SW 1271 (cell line): ENCODE measurements around the gene UBXN10.
"Not testable (repeated sequence)": the region's sequence is repeated elsewhere in the genome, so short reads cannot be mapped to it uniquely, and the experiment has no call there.

Experiments
- DNase-seq, 2 experiments: peaks; one replicate each; lab custom pipeline; 2025; lab: John Stamatoyannopoulos, UW

Gene UBXN10

DNA sequence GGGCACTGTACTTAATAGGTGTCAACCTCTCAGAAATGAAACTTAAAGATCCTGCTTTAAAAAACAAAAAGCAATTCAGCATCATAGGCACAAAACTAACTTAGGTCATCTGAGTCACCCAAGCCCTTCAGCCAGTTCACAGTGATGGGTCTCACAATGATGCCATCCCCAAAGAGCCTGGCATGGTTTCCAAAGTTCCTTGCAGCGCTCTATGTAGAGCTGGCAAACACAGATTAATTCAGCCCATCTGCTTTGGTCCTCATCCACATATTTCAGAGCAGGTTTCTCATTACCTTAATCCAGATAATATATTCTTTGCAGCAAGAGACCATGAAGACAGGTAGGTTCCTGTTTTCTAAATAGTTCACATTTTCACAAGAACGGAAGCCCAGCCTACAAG lies 15.1 kb downstream of the UBXN10 start:
- no peak for DNase-seq

DNA sequence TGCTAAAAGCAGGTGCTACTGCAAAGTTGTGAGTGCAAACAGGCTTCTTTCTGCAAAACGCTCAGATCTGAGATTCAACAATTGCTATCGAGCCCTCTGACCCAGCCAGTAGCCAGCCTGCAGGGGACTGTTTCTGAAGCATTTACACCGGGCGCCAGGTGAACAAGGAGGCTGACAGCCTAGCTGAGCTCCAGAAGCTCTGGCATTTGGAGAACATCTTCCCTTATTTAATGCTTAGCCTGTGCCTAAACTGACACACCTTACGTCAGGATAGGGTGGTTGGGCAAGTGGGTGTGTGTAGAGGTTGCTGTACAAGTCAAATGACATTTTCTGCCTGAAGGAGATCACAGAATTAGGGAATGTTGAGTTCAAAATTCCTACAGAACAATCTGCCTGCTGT lies 16.3 kb downstream of the UBXN10 start:
- DNase-seq = no peak

DNA sequence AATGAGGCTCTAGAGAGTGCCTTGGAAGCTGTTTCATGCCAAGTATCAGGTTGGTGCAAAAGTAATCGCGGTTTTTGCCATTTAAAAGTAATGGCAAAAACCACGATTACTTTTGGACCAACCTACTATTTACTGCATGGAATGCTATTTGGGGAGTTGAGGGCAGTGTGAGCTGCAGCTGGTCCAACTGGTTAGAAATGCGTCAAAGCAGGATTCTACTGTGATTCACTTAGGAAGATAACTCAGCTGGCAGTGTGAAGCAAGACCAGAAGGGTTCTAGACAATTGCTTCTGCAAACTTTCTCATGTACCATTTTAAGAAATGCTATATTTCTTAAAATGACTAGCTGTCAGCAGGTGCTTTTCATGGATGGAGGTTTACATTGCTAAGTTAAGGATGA lies 21.6 kb downstream of the UBXN10 start:
- DNase-seq = no peak

DNA sequence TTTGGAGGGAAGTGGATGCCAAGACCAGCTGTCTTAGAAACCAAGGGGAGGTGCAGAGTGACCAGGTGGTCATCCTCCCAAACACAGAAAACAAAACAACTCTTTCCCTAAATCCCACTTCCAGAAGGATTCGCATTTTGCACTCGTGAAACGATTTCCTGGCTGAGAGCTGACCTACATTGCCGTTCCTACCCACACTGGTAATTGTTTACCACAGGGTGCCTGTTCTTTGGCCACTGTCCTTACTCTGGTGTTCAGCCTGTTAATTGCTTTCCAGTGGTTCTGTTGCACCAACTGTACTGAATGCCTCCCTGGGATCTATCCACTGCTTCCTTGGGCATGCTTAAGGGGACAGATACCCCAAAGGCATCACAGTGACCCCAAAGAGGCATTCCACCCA lies 23.6 kb downstream of the UBXN10 start:
- no peak for DNase-seq

DNA sequence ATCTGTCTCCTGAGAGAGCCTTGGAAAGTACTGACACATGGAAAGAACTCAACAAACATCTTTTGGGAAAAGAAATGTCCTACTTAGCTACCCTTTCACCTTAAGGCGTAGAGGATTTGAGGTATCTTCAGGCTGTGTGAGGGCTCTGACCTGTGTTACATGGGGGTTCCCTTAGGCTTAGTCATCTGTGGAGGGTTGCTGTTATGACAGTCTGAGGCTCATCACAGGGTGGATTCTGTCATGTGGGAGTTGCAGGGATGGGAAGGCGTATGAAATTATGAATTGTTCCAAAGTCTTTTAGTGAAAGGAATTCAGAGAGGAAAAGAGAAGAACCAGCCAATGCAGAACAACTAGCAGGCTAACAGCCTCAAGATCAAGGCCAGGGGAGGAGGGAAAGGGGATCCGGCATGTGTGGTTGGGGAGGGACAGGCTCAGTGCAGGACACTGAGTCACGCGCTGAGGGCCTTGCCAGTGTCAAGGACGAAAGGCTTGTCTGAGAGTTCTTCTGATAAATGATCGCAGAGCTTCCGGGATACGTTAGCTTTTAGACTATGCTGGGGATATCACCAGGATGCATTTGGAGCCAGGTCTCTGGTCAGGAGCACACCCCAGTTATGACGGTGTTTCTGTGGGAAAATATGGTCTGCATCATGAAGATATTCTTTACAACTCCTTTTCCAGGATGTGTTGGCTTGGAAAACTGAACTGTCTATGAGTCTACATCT lies 25.0 kb downstream of the UBXN10 start:
- no peak for DNase-seq

DNA sequence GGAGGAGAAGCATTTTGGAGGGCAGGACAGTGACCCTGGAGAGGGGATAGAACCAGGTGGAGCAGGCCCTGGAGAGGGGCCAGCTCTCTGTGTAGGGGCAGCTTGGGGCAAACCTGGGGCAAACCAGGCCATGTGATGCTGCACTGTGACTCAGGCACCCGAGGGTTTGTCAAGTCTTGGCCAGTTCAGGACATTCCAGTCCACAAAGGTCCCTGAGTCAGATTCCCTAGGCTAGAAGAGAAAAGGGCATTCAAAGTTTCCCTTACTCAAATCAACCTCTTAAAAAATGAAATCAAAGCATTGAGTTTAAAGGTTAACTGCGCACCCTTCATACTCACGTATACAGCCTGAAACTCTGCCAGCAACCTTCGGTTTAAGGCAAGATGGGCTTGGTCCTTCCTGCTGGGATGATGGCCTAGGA lies 25.6 kb downstream of the UBXN10 start:
- no peak for DNase-seq

DNA sequence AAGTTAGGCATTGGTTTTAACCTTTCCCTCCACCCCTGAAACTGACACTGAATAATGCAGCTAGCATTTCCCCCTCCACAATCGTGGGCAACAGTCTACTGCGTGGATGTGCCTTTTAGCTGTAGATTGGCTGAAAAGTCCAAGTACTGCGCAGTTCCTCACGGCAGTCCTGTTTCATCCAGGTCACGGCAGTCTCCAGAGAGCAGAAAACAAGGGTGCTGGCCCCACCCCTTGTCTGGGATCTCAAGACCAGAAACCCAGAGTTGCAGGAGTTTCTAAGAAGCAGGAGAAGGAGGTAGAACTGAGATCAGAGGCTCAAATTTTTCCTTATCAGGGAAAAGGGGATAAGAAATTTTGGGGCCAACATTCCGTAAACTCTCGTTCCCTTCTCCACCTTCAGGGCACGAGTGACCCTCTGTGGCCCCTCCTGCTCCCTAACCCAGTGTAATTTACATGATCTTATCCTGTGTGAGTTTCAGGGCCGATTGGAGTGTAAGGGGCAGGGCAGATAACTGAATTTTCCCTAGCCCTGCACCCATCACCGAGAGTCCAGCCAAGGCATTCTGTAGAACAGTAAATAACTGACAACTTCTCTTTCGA lies 26.3 kb downstream of the UBXN10 start:
- DNase-seq = no peak

DNA sequence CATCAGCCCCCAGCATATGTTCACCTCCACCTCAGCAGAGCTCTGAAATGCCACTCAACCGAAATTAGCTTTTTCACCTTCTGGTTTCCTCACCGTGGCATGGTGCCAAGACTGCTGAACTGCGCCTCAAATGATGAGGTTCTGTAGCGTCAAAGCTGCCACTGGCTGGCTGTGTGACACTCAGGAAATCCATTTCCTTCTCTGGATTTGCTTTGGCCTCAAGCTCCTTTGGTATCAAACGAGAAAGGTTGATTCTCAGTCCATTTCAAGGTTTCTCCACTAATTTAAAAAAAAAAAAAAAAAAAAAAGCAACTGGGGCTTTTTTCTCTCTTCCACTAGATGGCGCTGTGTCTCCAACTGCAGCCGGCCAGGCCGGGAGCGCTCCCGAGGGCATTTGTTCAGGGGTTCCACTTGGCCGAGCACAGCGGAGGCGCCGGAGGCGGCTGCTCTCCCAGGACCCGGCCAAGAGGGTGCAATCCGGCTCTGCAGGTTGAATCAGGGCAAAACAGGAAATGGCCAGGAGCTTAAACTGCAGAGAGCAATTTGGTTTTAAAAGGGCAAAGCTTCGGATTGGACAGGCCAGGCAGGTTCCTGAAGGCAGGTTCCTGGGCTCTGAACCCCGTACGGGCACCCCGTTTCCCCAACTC lies 26.9 kb downstream of the UBXN10 start:
- DNase-seq = peak; percentile 11 to 43

DNA sequence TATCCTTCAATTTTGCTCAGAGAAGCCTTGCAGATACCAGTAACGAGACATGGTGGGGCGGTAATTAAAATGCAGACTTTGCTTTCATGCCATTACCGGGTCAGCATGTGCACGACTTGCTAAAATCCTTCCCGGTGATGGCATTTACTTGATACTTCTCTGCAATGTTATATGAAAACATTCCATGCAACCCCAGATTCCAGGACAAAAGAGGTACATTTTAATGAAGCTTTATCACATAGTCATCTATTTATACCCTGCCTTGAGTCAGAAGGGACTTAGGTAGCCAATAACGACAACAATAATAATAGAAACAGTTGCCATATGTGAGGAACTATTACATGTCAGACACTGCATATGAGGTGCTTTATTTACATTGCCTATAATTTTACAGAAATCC lies 29.8 kb downstream of the UBXN10 start:
- DNase-seq = no peak

DNA sequence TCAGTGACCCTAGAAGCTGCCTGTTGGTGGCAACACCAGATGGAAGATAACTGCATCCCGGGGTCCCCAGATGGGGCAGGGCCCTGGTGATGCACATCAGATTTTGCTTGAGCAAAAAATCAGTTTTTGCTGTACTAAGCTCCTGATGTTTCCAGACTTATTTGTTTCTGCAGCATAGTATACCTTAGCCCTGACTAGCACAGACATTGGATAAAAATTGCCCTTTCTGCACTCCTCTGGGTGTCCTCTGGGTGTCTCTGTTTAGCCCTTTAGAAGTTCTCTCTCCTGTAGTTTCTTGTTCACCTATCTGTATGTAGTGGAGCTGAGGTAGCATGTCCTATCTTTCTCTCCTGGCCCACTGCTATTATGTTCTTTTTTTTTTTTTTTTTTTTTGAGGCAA lies 30.7 kb downstream of the UBXN10 start:
- peak in 1 of 2 experiments; percentile 2 for DNase-seq

DNA sequence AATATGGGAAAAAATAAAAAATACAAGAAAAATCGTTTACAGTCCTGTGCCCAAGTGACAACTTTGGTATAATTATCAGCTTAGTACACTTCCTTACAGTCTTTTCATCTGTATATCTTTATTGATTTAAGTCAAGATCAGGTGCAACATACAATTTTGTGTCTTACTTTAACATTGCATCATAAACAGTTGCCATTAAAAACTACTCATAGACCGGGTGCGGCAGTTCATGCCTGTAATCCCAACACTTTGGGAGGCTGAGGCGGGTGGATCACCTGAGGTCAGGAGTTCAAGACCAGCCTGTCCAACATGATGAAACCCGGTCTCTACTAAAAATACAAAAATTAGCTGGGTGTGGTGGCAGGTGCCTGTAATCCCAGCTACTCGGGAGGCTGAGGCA lies 33.2 kb downstream of the UBXN10 start:
- DNase-seq = not testable (repeated sequence)

DNA sequence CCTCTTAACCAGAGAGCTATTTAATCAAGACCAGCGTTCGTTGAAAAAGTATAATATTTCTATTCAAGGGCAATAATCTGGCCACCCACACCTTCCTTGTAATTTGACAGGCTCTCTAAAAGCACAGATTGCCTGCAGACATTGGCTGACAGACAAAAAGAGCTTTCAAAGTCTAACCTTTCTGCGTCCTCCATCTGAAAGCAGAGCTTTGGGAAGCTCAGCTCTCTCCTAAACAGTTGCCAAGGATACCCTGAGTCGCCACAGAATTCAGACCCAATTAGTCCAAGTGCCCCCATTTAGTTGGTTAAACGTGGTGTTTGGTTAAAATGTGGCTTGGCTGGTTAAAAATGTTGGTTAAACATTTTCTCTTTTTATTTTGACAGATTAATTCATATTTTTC lies 34.1 kb downstream of the UBXN10 start:
- DNase-seq = no peak

DNA sequence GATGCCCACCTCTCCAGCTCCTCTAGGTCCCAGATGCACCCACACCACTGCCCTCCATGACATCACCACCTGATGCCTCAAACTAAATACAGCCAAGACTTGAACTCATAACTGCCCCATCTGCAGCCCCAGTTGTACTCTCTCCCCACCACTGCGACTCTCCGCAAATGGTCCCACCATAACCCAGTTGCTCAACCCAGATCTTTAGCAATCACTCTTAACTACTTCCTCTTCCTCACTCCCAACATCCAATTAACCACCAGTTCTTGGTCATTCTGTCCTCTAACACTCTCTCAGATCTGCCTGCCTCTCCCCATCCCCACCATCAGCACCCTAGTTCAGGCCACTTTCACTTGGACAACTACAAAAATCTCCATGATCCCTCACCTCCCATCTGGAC lies 37.2 kb downstream of the UBXN10 start:
- no peak for DNase-seq

DNA sequence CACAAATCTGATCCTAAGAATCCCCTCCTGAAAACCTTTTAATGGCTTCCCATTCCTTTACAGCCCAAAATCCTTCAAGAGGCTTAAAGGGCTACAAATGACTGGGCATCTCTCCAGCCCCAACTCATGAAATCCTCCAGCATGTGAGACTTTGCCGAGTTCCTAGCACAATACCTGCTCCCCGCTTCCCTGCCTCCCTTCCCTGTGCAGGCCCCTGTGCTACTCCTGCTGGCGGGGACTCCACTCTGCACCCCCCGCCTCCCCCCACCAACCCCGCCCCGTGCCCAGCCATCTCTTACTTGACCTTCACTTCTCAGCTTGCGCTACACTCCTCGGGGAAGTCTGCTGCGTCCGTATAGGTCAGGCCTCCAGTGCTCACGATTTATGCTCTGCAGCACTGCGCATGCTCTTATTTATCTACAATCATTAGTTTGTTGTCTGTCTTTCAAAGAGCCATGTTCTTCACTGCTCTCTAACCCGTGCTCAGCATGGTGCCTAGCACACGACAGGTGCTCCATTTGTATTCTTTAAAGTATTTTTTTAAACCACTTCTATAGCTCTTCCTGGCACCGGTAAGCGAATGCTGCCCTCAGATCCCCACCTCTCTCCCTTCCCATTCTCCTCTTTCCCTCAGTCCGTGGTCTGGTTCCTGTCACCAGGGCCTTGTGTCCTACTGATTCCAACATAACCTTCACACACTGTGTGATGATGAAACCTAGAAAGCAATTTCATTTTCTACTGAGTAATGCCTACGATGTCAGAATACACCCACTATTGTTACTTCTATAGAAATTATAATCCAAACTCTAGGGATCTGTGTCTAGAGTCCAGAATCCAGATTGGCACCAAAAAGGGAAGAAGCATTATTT lies 37.9 kb downstream of the UBXN10 start:
- no peak for DNase-seq

DNA sequence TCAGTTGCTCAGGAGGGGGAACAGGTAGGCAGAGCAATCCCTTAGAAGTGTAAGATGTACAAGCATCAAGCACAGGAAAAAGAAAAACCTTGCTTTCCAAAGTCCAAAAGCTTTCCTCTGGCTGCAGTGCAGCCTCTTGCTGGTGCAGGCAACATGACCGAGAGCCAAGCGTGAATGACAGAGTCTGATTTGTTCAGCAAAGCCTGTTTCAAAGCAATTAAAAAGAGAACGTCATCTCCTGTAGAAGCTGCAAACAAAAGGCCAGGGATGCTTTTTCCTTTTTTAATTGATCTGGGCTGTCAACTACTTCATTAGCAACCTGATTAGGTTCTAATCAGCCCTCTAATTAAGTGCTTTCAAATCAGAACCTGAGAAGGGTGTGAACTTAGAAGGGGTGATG lies 38.6 kb downstream of the UBXN10 start:
- no peak for DNase-seq

DNA sequence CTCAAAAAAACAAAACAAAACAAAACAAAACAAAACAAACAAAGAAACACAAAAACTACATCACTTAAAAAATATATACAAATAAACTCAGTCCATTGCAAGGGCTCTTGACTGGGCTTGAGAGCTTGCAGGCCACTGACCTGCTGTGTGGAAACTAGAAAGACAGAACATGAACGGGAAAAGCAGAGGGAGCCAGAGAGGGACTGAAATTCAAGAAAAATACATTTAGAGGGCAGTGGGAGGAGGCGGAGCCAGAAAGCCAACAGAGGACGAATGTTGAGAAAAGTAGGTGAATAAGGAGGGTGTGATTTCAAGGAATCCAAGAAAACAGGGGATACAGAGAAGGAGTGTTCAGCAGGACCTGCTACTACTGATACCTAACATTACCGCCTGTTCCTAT lies 41.8 kb downstream of the UBXN10 start:
- DNase-seq = no peak

DNA sequence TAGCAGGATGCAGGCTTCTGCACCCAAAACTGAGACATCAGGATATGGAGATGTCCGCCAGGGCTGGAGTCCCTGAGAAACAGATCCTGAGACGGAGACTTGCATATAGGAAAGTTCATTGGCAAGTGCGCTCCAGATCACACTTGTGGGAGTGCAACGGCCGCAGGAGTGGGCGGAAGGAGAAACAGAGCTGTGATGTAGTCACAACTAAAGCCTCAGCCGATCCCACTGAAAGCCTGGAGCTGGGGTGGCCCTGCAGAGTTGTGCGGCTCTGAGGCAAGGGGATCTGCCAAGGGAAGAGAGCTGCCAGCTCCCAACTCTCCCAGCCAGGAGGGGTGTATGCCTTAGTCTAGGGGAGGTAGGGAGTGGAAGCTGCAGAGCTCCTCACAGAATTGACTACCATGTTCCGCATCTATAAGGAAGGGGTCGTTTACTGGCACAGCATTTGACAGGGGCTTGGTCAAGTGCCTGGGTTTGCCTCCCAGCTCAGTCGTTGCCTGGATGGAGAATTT lies 42.5 kb downstream of the UBXN10 start:
- DNase-seq = no peak

DNA sequence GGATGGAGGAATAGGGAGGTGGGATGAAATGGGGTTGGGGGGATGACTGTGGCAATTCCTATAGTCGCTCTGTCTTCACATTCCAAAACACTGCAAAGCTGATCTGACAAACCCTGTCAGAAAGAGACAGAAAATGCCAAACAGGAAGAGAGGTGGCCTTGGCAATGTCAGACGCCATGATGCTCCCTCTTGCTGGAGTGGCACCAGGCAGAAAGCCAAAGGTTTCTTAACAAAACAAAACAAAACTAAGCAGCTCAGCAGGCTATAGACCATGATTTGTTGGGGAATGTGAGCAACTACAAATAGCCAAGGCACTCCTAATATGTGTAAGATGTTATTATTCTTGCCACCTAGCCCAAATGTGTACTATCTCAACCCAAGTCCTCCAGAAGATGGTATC lies 43.3 kb downstream of the UBXN10 start:
- no peak for DNase-seq

DNA sequence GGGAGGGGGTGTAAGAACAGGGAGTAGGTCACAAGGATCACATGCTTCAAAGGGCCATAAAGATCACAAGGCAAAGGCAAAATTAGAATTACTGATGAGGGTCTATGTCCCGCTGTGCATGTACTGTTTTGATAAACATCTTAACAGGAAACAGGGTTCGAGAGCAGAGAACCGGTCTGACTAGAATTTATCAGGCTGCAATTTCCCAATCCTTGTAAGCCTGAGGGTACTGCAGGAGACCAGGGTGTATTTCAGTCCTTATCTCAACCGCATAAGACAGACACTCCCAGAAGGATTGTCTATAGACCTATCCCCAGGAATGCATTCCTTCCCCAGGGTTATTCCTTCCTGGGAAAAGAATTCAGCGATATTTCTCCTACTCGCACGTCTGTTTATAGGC lies 46.7 kb downstream of the UBXN10 start:
- DNase-seq = not testable (repeated sequence)

DNA sequence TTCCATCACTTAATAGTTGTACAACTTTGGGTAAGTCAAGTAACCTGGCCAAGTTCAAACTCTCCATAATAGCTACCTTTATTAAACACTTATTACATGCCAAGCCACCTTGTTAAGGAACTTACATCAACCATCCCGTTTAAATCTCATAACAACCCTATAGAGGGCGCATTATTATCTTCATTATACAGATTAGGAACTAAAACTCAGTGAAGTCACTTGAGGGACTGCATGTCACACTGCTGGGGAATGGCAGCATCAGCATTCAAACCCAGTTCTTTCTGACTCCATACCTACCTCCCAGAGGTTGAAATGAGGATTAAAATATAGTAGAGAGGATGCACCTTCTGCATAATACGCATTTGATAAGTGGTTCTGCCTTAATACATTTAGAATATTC lies 47.5 kb downstream of the UBXN10 start:
- DNase-seq = peak in 1 of 2 experiments; percentile 15

DNA sequence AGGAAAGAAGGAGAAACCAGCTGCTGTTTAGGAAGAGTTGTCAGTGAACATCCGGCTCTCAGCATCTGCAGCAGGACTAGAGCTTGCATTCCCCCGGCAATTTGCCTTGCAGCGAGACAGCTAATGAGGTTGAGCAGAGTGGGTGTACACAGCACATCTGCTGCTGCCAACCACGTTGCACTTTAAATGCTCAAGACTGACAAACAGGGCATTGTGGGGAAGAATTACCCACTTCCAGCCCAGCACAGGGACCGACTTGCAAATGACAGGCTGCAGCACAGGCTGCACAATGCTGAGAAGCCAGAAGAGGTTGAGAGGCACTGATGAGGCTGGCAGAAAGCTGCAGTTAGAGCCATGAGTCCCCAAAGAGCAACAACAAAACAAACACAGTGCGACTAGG lies 48.0 kb downstream of the UBXN10 start:
- no peak for DNase-seq

DNA sequence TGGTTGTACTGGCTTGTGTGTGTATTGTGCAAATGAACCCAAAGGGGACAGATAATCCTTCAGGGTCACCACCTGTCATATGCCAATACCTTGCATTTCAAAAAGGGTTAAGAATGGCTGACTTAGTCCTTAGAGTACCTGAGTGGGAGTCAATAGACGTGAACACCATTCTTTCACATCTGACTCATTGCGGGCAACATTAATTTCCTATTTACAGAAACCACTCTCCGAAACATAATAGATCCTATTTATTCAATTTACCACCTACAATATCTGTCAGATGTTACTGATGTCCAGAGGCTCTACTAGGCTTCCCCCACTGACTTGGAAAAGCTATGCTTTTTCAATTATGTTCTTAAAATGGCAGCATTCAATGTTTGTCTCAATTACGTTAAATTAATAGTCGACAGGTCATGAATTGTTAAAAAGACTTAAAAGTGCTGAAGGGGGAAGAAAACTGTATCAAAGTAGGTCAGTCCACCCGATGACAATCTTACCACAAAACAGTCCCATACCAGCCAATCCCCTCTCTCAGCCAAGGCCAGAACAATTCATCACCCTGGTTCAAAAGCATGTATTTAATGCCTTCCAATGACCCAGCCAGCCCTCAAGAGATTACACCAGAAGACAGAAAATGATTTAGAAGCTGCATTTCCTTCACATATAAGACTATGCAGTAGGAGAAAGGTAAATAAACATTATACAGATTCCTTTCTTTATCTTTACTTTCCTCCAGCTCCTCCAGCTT lies 49.1 kb downstream of the UBXN10 start:
- no peak for DNase-seq
